BE2C (cell line): Measurements from ENCODE around the gene DESI1.
A peak's percentile ranks its signal among the peaks of the same experiment; 100 is the strongest.
"Not testable (repeated sequence)": the region's sequence is repeated elsewhere in the genome, so short reads cannot be mapped to it uniquely, and the experiment has no call there.

Source experiments
- DNase-seq: peaks from one replicate; pipeline ENCODE4 v3.0.0-alpha.2; 2020
- H3K27me3 ChIP-seq: fragments of 250-450 bp; sonication (Bioruptor Pico); 2 replicates; pipeline ENCODE4 v1.5.1; 2020; ENCODE audit warnings: mild to moderate bottlenecking
- H3K36me3 ChIP-seq: fragments of 250-450 bp; sonication (Bioruptor Pico); 2 replicates; pipeline ENCODE4 v1.5.1; 2020; ENCODE audit warnings: mild to moderate bottlenecking
- H3K4me1 ChIP-seq: fragments of 250-450 bp; sonication (Bioruptor Pico); 2 replicates; pipeline ENCODE4 v1.5.1; 2020
- H3K4me3 ChIP-seq: 2 replicates; pipeline ENCODE4 v1.5.1; 2011; ENCODE audit warnings: low read depth, low read length
- H3K9me3 ChIP-seq: fragments of 250-450 bp; sonication (Bioruptor Pico); 2 replicates; pipeline ENCODE4 v1.5.1; 2020
- CTCF ChIP-seq: IDR thresholded peaks from 2 replicates; pipeline ENCODE4 v1.5.1; 2012; ENCODE audit warnings: mild to moderate bottlenecking, low read depth, low read length

Gene DESI1

GRCh38 chr22:41597635-41597953 lies 23.2 kb downstream of the DESI1 start:
- Histone ChIP-seq H3K27me3 (no peaks in the 10 kb centered on the region), H3K9me3 (no peaks in the 10 kb centered on the region), H3K4me1 (peaks cover 15% of the 10 kb centered on the region), H3K36me3 (peaks cover 20% of the 10 kb centered on the region), H3K4me3 (peak overlapping the region; percentile 14; the same call in 1 of the 2 replicates)
- no peak for DNase-seq
- TF ChIP-seq CTCF = no peak

GRCh38 chr22:41596776-41597634 lies 23.8 kb downstream of the DESI1 start:
- peak; percentile 81 for DNase-seq
- Histone ChIP-seq H3K4me3 (peak overlapping the region; percentile 14; the same call in 1 of the 2 replicates), H3K27me3 (no peaks in the 10 kb centered on the region), H3K9me3 (no peaks in the 10 kb centered on the region), H3K36me3 (peaks cover 14% of the 10 kb centered on the region), H3K4me1 (peaks cover 15% of the 10 kb centered on the region)
- TF ChIP-seq CTCF = peak; percentile 91

- Histone ChIP-seq H3K36me3 (peaks cover 7% of the 10 kb centered on the region), H3K4me1 (peaks cover 15% of the 10 kb centered on the region), H3K4me3 (no peak overlapping the region), H3K27me3 (no peaks in the 10 kb centered on the region), H3K9me3 (no peaks in the 10 kb centered on the region)
- DNase-seq = no peak
- TF ChIP-seq CTCF = no peak
Measured at GRCh38 chr22:41595703-41596102, 25.1 kb downstream of the DESI1 start.

GRCh38 chr22:41593336-41593960 lies 27.4 kb downstream of the DESI1 start:
- peaks cover 15% of the 10 kb centered on the region for H3K4me1 ChIP-seq
- not testable (repeated sequence) for H3K36me3 ChIP-seq, H3K4me3 ChIP-seq, H3K9me3 ChIP-seq, DNase-seq, H3K27me3 ChIP-seq

- no peak for TF ChIP-seq CTCF
- DNase-seq = peak; percentile 100
- Histone ChIP-seq H3K4me1 (no peaks in the 10 kb centered on the region; the same call in 1 of the 2 replicates), H3K4me3 (peak within 1 kb of the TSS; percentile 89), H3K9me3 (no peaks in the 10 kb centered on the region), H3K36me3 (no peaks in the 10 kb centered on the region), H3K27me3 (no peaks in the 10 kb centered on the region)
Measured at GRCh38 chr22:41589391-41590241, 31.2 kb downstream of the DESI1 start, which contains the start of gene PMM1. TSS of gene PMM1 (minus strand) at chr22:41589840. CDS start at chr22:41589805, 35 bp downstream.

GRCh38 chr22:41587347-41587723 lies 33.5 kb downstream of the DESI1 start:
- no peak overlapping the region for H3K4me3 ChIP-seq
- H3K27me3 ChIP-seq = no peaks in the 10 kb centered on the region
- H3K4me1 ChIP-seq = no peaks in the 10 kb centered on the region; the same call in 1 of the 2 replicates
- TF ChIP-seq CTCF = no peak
- H3K36me3 ChIP-seq = 0 out of 2 replicates have a peak, but pooled peaks cover 3% of the 10 kb centered on the region
- no peaks in the 10 kb centered on the region for H3K9me3 ChIP-seq
- DNase-seq = no peak
